ENCODE measurements around the gene ZNF132.
"Not testable (repeated sequence)": the region's sequence is repeated elsewhere in the genome, so short reads cannot be mapped to it uniquely, and the experiment has no call there.

Gene ZNF132

GRCh38 chr19:58439576-58440554, at the start of gene ZNF132:
Gene ZNF132 (minus strand): TSS chr19:58440153. CDS start chr19:58439821, 332 bp downstream.
- peak; percentile 88 for DNase-seq (ENCODE audit: low spot score)

DNA sequence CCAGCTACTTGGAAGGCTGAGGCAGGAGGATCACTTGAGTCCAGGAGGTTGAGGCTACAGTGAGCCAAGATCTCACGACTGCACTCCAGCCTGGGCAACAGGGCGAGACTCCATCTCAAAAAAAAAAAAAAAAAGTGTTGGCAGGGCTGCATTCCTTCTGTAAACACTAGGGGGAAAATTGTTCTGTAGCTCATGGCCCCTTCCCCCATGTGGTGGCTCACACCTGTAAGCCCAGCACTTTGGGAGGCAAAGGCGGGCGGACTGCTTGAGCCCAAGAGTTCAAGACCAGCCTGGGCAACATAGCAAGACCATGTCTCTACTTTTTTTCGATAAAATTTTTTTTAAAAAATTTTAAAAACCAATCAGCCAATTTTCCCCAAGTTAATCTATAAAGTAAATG, 44.4 kb upstream of the ZNF132 start:
- not testable (repeated sequence) for DNase-seq (ENCODE audit: low spot score)

DNA sequence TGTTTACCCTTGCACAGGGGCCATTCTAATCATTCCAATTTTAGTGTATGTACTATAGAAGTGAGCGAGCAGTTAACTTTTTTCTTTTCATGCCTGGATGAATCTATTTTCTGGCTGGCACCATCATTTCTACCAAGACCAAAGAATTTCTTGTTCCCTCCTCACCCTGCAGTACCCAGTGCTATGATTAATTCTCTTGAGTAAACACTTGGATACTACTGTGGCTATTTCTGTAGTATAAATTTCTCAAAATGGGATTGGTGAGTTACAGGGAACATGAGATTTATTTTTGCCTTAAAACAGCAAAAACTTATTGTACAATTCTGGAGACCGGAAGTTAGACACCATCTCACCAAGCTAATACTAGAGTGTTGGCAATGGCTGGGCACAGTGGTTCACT, 43.8 kb upstream of the ZNF132 start:
- DNase-seq (ENCODE audit: low spot score), result no peak

DNA sequence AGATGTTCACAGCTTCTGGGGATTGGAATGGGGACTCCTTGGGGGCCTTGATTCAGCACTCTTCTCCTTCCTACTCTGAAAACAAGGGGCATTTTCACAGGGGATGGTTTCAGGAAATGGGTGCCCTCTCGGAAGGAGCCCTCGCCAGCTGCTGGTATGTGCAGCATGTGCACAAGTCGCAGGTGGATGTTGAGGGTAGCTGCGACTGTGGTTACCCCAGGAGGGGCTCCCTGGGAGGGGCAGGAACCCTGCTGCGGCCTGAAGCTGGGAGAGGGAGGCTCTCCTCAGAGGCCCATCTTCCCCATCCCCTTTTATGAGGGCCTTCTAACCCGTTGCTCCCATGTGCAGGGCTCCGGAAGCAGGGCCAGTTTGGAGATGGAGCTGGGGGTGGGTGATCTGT, 42.4 kb upstream of the ZNF132 start:
- DNase-seq (ENCODE audit: low spot score), result peak; percentile 3

DNA sequence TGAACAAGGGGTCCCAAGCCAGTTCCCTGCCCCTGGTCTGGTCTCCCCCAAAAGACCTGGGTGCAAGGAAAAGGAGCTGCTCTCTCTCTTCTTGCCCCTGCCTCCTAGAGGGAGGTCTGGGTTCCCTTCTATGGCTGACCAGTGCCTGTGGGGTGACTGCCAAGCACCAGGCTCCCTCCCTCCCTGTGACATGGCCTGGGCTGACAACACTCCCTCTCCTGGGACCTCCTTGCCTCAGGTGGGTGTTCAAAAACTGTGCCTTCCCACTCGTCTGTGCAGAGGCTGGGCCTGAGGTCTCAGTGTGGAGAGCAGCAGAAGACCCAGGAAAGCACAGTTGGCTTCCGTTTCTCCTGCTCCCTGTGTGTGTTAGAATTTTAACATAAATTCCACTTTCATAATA, 40.9 kb upstream of the ZNF132 start:
- no peak for DNase-seq (ENCODE audit: low spot score)

GRCh38 chr19:58480481-58480830, 40.5 kb upstream of the ZNF132 start:
- DNase-seq (ENCODE audit: low spot score), result peak; percentile 14

GRCh38 chr19:58479736-58480480, 40.0 kb upstream of the ZNF132 start:
- no peak for DNase-seq (ENCODE audit: low spot score)

- peak; percentile 14 for DNase-seq (ENCODE audit: low spot score)
These were observed 39.4 kb upstream of the ZNF132 start for GRCh38 chr19:58479303-58479702.

- peak; percentile 22 for DNase-seq (ENCODE audit: low spot score)
These were observed 37.9 kb upstream of the ZNF132 start for GRCh38 chr19:58477871-58478270.

- peak; percentile 21 for DNase-seq (ENCODE audit: low spot score)
These were observed 37.2 kb upstream of the ZNF132 start for GRCh38 chr19:58477130-58477529.

GRCh38 chr19:58476498-58477015, 36.6 kb upstream of the ZNF132 start:
- peak; percentile 50 for DNase-seq (ENCODE audit: low spot score)

DNA sequence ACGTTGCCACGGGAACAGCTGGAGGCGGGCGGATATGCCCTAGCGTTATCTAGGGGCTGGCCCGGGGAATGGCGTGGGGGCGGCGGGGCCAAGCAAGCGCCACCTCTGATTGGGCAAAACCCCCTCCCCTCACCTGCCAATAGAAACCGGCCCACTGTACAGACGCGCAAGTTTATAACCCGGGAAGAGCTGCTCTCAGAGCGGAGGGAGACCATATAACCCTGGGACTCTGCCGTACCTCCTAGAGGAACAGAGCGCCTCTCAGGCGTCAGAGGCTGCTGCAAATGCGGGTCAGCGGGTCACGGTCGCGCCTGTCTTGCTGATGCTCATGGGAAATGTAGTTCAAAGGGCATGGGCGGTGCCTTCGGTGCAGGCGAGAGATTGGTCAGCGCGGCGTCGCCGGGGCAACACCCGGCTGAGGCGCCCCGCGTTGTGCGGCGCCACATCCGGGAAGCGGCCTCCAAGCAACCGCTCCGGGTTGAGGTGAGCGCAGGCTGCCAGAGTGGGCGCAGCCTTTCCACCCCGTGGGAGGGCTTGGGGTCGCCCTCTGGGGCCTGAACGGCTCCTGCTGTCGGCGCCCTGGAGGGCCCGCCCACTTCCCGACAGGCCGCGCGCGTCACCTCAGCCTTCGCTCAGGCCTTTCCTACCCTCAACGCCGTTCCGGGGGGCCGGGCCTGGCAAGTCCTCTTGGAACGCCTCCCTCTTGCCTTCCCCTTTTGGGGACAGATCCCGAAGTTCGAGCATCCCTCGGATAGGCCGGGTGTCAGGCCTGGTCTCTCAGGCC, 36.0 kb upstream of the ZNF132 start, which contains the start of gene ZNF446:
Gene ZNF446, plus strand, starts transcription at position 639 of the 784 bp plus-strand sequence. CDS start 867 bp downstream, outside the sequence.
- DNase-seq (ENCODE audit: low spot score), result peak; percentile 95

- peak; percentile 23 for DNase-seq (ENCODE audit: low spot score)
These were observed 35.2 kb upstream of the ZNF132 start for GRCh38 chr19:58474997-58475713.

DNA sequence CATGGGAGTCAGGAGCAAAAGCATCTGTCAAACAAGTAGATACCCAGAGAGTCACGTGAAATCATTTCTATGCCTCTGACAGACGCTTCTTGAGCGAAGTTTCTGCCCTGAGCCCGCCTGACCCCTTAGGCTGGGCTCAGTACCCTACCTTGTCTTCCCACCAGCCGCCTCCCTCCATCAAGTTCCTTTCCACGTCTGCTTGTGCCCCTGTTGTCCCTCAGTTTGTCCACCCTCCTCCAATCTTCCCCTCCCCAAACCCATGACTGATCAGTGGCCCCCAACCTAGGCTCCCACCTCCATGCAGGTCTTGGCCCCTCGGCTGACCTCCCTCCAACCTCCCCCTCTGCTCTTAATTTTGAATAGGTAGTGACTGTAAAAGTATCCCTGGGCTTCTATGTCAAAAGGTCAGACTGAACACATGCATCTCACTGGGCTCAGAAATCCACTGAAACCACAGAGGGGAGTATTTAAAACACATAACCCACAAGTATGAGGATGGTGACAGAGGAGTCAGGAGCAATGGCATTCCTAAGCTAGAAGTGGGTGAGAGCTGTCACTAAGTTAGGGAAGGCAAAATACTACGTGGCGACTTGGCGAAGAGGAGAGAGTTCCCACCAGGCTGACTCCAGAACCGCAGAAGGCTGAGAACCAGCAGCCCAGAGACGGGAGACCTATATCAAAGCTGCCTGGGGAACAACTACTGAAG, 34.5 kb upstream of the ZNF132 start:
- DNase-seq (ENCODE audit: low spot score), result peak; percentile 20

DNA sequence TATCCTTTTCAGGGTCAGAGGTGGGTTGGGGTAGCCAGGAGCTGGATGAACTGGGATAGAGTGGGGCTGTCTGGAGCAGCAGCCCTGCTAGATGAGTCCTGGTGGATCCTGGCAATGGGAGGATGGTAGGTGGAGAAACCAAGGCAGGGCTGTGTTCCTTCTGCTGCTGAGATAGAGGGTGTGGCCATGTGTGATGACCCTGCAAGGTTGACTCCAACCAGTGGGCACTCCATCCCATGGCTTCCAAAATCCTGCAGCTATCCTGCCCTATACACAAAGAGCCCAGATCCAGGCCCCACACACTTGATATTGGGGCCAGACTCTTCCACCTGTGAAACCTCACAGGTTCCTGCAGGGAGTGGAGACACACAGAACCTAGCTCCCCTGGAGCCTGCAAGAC, 33.8 kb upstream of the ZNF132 start:
- no peak for DNase-seq (ENCODE audit: low spot score)

GRCh38 chr19:58471736-58472135, 31.8 kb upstream of the ZNF132 start:
- DNase-seq (ENCODE audit: low spot score), result no peak

GRCh38 chr19:58470837-58471543, 31.0 kb upstream of the ZNF132 start:
- DNase-seq (ENCODE audit: low spot score), result peak; percentile 5

GRCh38 chr19:58469241-58470013, 29.5 kb upstream of the ZNF132 start:
- no peak for DNase-seq (ENCODE audit: low spot score)

GRCh38 chr19:58468216-58468839, 28.4 kb upstream of the ZNF132 start:
- DNase-seq (ENCODE audit: low spot score), result no peak

Measured in D341Med (cell line).